HCT116 (cell line): ENCODE measurements around the gene TNNC2. TPM values are rescaled to one million over a fixed set of nuclear protein-coding genes. Genes with fewer than 3 reads are reported as not detected.

Experiments used
- ATAC-seq: fragments of 200-7000 bp; cut with Tn5 transposase; 2 replicates; pipeline ENCODE4 v1.9.1; 2020; ENCODE audit warnings: mild to moderate bottlenecking, moderate library complexity
- BruUV-seq: library from RNA; stranded (reverse); fragments of 400-500 nt; replicated peaks from 2 replicates; lab custom pipeline; 2021; lab: Mats Ljungman, UMichigan
- CTCF ChIA-PET: fragments of 300-600 bp; sonication (Branson Sonifier 250); formaldehyde crosslinking; loops from one replicate; lab custom pipeline; 2021; ENCODE audit warnings: antibody characterized with exemption; lab: Charles Lee
- POLR2A ChIA-PET: fragments of 300-600, 350-600 bp; sonication (Branson Sonifier 250); formaldehyde crosslinking; loops from one replicate; lab custom pipeline; 2021; ENCODE audit warnings: antibody characterized with exemption; lab: Charles Lee
- RAD21 ChIA-PET, 2 experiments: fragments of 300-600 bp; sonication (Branson Sonifier 250); formaldehyde crosslinking; loops; one replicate each; lab custom pipeline; 2023; ENCODE audit warnings: low total read pairs in 2 of 2; ENCODE audit not compliant: uncharacterized antibody in 2 of 2, unreplicated experiment in 2 of 2, low non-redundant PET in 1 of 2; lab: Charles Lee
- DNase-seq: peaks from one replicate; pipeline ENCODE4 v3.0.0-alpha.2; 2010; ENCODE audit warnings: low read depth, low spot score
- H2AFZ ChIP-seq: fragments of 200-600 bp; shearing (Covaris generic), sonication (generic); 2 replicates; pipeline ENCODE4 v1.6.1; 2017; ENCODE audit warnings: low read depth, mixed run types, mixed read lengths, antibody characterized with exemption, low read length; ENCODE audit not compliant: poor library complexity, severe bottlenecking
- H3K27ac ChIP-seq: 2 replicates; pipeline ENCODE4 v1.5.1; 2012; ENCODE audit warnings: low read depth, low read length
- H3K27me3 ChIP-seq: fragments of 200-600 bp; sonication (generic); 2 replicates; pipeline ENCODE4 v1.6.1; 2016; ENCODE audit warnings: mixed run types, low read length, mixed read lengths; ENCODE audit not compliant: insufficient read depth
- H3K36me3 ChIP-seq, 2 experiments: fragments of 200-500 bp in 1 of 2; fragments of 200-600 bp in 1 of 2; sonication (Bioruptor generic) in 1 of 2; sonication (generic) in 1 of 2; 2 replicates each; pipeline versions ENCODE4 v1.5.1 to v1.6.1; 2014 to 2016; ENCODE audit warnings: low read length in 2 of 2, inconsistent platforms in 1 of 2, mixed read lengths in 1 of 2, mixed run types in 1 of 2; ENCODE audit not compliant: insufficient read depth in 2 of 2, control insufficient read depth in 1 of 2
- H3K4me1 ChIP-seq, 2 experiments: fragments of 200-600 bp in 1 of 2; sonication (generic) in 1 of 2; 2 replicates each; pipeline versions ENCODE4 v1.5.1 to v1.6.1; 2012 to 2017; ENCODE audit warnings: low read length in 2 of 2, inconsistent platforms in 1 of 2, mild to moderate bottlenecking in 1 of 2, mixed read lengths in 1 of 2, mixed run types in 1 of 2, moderate library complexity in 1 of 2; ENCODE audit not compliant: insufficient read depth in 2 of 2, control insufficient read depth in 1 of 2
- H3K4me2 ChIP-seq: fragments of 200-600 bp; sonication (generic); 2 replicates; pipeline ENCODE4 v1.6.1; 2017; ENCODE audit warnings: mixed run types, low read length, mixed read lengths
- H3K4me3 ChIP-seq, 2 experiments: fragments of 200-600 bp in 1 of 2; sonication (generic) in 1 of 2; replicated peaks in 1 of 2; 2 replicates each; pipeline ENCODE4 v1.5.1; 2011 to 2016; ENCODE audit warnings: low read length in 2 of 2, control low read depth in 1 of 2, low read depth in 1 of 2, mild to moderate bottlenecking in 1 of 2, mixed read lengths in 1 of 2, mixed run types in 1 of 2
- H3K79me2 ChIP-seq: fragments of 200-600 bp; sonication (generic); 2 replicates; pipeline ENCODE4 v1.6.1; 2017; ENCODE audit warnings: mild to moderate bottlenecking, mixed run types, low read length, moderate library complexity, mixed read lengths; ENCODE audit not compliant: insufficient read depth
- H3K9ac ChIP-seq: fragments of 200-600 bp; sonication (generic); 2 replicates; pipeline ENCODE4 v1.6.1; 2016; ENCODE audit warnings: low read length, mixed read lengths
- H3K9me2 ChIP-seq: fragments of 200-600 bp; sonication (generic), shearing (Covaris generic); 2 replicates; pipeline ENCODE4 v1.6.1; 2017; ENCODE audit warnings: mixed run types, mild to moderate bottlenecking, moderate library complexity; ENCODE audit not compliant: insufficient read depth
- H3K9me3 ChIP-seq, 2 experiments: fragments of 200-500 bp in 1 of 2; fragments of 200-600 bp in 1 of 2; sonication (Bioruptor generic) in 1 of 2; sonication (generic) in 1 of 2; 2 replicates each; pipeline ENCODE4 v1.6.1; 2014 to 2017; ENCODE audit warnings: low read length in 2 of 2, mixed read lengths in 2 of 2, inconsistent platforms in 1 of 2, low read depth in 1 of 2, mild to moderate bottlenecking in 1 of 2, mixed run types in 1 of 2, moderate library complexity in 1 of 2; ENCODE audit not compliant: control insufficient read depth in 1 of 2, insufficient read depth in 1 of 2
- H4K20me1 ChIP-seq: fragments of 200-600 bp; sonication (generic), shearing (Covaris generic); 2 replicates; pipeline ENCODE4 v1.6.1; 2017; ENCODE audit warnings: mixed run types, mild to moderate bottlenecking, moderate library complexity; ENCODE audit not compliant: insufficient read depth
- CEBPB ChIP-seq: IDR thresholded peaks from 2 replicates; pipeline ENCODE4 v1.6.1; 2012; ENCODE audit warnings: low read depth
- EGR1 ChIP-seq: IDR thresholded peaks from 2 replicates; pipeline ENCODE4 v1.6.1; 2012; ENCODE audit warnings: low read depth
- EZH2 ChIP-seq: fragments of 200-600 bp; sonication (generic); IDR thresholded peaks from 2 replicates; pipeline ENCODE4 v1.6.1; 2017; ENCODE audit warnings: antibody characterized with exemption, mixed run types
- EZH2phosphoT487 ChIP-seq: fragments of 200-600 bp; IDR thresholded peaks from 2 replicates; pipeline ENCODE4 v1.6.1; 2018; ENCODE audit warnings: antibody characterized with exemption, borderline replicate concordance
- FOSL1 ChIP-seq: IDR thresholded peaks from 2 replicates; pipeline ENCODE4 v1.6.1; 2012; ENCODE audit warnings: low read depth
- POLR2A ChIP-seq: IDR thresholded peaks from 2 replicates; pipeline ENCODE4 v1.7.0; 2011; ENCODE audit warnings: borderline replicate concordance; ENCODE audit not compliant: insufficient read depth, insufficient read length; ENCODE audit errors: extremely low read depth
- RAD21 ChIP-seq: IDR thresholded peaks from 2 replicates; pipeline ENCODE4 v1.6.1; 2012; ENCODE audit warnings: low read depth, mild to moderate bottlenecking
- SIN3A ChIP-seq: IDR thresholded peaks from 2 replicates; pipeline ENCODE4 v1.6.1; 2012; ENCODE audit warnings: low read depth
- SP1 ChIP-seq: IDR thresholded peaks from 2 replicates; pipeline ENCODE4 v1.6.1; 2012; ENCODE audit warnings: low read depth
- SRF ChIP-seq: IDR thresholded peaks from 2 replicates; pipeline ENCODE4 v1.6.1; 2012; ENCODE audit warnings: low read depth
- TCF7L2 ChIP-seq: IDR thresholded peaks from 2 replicates; pipeline ENCODE4 v1.7.0; 2011; ENCODE audit warnings: borderline replicate concordance, inconsistent platforms; ENCODE audit not compliant: insufficient read depth, insufficient read length; ENCODE audit errors: extremely low read depth
- YY1 ChIP-seq: IDR thresholded peaks from 2 replicates; pipeline ENCODE4 v1.6.1; 2011; ENCODE audit warnings: low read length, low read depth, moderate library complexity, mild to moderate bottlenecking; ENCODE audit not compliant: insufficient replicate concordance; ENCODE audit errors: extremely low read depth
- ZFX ChIP-seq: fragments of 450-650 bp; IDR thresholded peaks from 2 replicates; pipeline ENCODE4 v1.6.1; 2017
- ZNF274 ChIP-seq: fragments of 200-500 bp; sonication (Bioruptor generic); IDR thresholded peaks from 2 replicates; pipeline ENCODE4 v1.6.1; 2014; ENCODE audit warnings: mild to moderate bottlenecking, low read depth, low read length, inconsistent platforms
- intact Hi-C: fragments of 100-400 bp; cut with micrococcal nuclease; formaldehyde crosslinking; loops from 2 replicates; pipeline ENCODE4 v1.10.0; 2022
- total RNA-seq: library from RNA; stranded (reverse); gene quantifications from one replicate; pipeline ENCODE4 v1.2.1, GENCODE V29; 2021; ENCODE audit not compliant: unreplicated experiment
- TF ChIP-seq, protein P1 (sequence below): IDR thresholded peaks from 2 replicates; pipeline ENCODE4 v1.6.1; 2011; ENCODE audit warnings: mild to moderate bottlenecking, low read length, moderate library complexity; ENCODE audit not compliant: insufficient replicate concordance; ENCODE audit errors: extremely low read depth
- TF ChIP-seq, protein P2 (sequence below): IDR thresholded peaks from 2 replicates; pipeline ENCODE4 v1.6.1; 2012
- TF ChIP-seq, protein P3 (sequence below): IDR thresholded peaks from 2 replicates; pipeline ENCODE4 v1.6.1; 2012; ENCODE audit warnings: low read depth

The TNNC2 gene
- total RNA-seq, 1 experiment from 2014 or later: not detected

DNA sequence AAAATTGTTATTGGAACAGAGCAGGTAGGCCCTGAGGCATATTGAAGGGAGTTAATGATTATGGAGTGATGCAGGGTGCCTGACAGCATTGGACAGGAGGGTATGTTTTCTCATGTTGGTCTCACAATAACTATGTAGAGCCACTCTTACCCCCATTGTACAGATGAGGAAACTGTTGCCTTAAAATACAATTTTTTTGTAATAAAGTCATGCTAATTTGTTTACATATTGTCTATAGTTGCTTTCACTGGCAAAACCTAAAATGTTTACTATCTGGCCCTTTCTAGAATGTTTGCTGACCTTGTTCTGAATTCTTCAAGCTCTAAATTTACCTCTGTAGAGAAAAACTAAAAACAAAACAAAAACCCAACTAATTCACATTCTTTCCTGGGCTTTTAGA, 24.4 kb upstream of the TNNC2 start:
- H3K4me3 ChIP-seq: no peak overlapping the region
- DNase-seq: no peak
- H3K36me3 ChIP-seq: peaks cover 0 to 2% of the 10 kb centered on the region in 2 experiments; a peak in 1 of 4 replicates
- no peak overlapping the region for H3K9ac ChIP-seq
- peaks cover 0 to 6% of the 10 kb centered on the region in 2 experiments; a peak in 3 of 4 replicates for H3K4me1 ChIP-seq
- H3K4me2 ChIP-seq: no peak overlapping the region
- no peaks in the 10 kb centered on the region for H4K20me1 ChIP-seq
- TF ChIP-seq SP1: no peak
- TF ChIP-seq FOSL1: no peak
- no peak for TF ChIP-seq CEBPB
- no peak for TF ChIP-seq SRF
- TF ChIP-seq ZFX: no peak
- no peak for TF ChIP-seq TCF7L2
- TF ChIP-seq RAD21: no peak
- TF ChIP-seq ZNF274: no peak
- no peak for TF ChIP-seq SIN3A
- TF ChIP-seq EZH2phosphoT487: no peak
- no peak for TF ChIP-seq YY1
- no peak for TF ChIP-seq EZH2
- TF ChIP-seq, protein P1, sequence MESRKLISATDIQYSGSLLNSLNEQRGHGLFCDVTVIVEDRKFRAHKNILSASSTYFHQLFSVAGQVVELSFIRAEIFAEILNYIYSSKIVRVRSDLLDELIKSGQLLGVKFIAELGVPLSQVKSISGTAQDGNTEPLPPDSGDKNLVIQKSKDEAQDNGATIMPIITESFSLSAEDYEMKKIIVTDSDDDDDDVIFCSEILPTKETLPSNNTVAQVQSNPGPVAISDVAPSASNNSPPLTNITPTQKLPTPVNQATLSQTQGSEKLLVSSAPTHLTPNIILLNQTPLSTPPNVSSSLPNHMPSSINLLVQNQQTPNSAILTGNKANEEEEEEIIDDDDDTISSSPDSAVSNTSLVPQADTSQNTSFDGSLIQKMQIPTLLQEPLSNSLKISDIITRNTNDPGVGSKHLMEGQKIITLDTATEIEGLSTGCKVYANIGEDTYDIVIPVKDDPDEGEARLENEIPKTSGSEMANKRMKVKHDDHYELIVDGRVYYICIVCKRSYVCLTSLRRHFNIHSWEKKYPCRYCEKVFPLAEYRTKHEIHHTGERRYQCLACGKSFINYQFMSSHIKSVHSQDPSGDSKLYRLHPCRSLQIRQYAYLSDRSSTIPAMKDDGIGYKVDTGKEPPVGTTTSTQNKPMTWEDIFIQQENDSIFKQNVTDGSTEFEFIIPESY: no peak
- no peak for TF ChIP-seq POLR2A
- TF ChIP-seq, protein P2, sequence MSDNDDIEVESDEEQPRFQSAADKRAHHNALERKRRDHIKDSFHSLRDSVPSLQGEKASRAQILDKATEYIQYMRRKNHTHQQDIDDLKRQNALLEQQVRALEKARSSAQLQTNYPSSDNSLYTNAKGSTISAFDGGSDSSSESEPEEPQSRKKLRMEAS: no peak
- TF ChIP-seq, protein P3, sequence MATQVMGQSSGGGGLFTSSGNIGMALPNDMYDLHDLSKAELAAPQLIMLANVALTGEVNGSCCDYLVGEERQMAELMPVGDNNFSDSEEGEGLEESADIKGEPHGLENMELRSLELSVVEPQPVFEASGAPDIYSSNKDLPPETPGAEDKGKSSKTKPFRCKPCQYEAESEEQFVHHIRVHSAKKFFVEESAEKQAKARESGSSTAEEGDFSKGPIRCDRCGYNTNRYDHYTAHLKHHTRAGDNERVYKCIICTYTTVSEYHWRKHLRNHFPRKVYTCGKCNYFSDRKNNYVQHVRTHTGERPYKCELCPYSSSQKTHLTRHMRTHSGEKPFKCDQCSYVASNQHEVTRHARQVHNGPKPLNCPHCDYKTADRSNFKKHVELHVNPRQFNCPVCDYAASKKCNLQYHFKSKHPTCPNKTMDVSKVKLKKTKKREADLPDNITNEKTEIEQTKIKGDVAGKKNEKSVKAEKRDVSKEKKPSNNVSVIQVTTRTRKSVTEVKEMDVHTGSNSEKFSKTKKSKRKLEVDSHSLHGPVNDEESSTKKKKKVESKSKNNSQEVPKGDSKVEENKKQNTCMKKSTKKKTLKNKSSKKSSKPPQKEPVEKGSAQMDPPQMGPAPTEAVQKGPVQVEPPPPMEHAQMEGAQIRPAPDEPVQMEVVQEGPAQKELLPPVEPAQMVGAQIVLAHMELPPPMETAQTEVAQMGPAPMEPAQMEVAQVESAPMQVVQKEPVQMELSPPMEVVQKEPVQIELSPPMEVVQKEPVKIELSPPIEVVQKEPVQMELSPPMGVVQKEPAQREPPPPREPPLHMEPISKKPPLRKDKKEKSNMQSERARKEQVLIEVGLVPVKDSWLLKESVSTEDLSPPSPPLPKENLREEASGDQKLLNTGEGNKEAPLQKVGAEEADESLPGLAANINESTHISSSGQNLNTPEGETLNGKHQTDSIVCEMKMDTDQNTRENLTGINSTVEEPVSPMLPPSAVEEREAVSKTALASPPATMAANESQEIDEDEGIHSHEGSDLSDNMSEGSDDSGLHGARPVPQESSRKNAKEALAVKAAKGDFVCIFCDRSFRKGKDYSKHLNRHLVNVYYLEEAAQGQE: no peak
- TF ChIP-seq EGR1: no peak
- no peaks in the 10 kb centered on the region for H3K9me3 ChIP-seq
- CTCF ChIA-PET: no interaction called here
- no peak for ATAC-seq
- H3K27me3 ChIP-seq: no peaks in the 10 kb centered on the region
- H3K27ac ChIP-seq: no peak overlapping the region
- H3K79me2 ChIP-seq: 0 out of 2 replicates have a peak, but pooled peaks cover 7% of the 10 kb centered on the region
- RAD21 ChIA-PET: no interaction called here
- no peak overlapping the region for H2AFZ ChIP-seq
- BruUV-seq: no TSS peak
- H3K9me2 ChIP-seq: no peaks in the 10 kb centered on the region
- POLR2A ChIA-PET: interaction anchor here (0.7 kb wide), 1 partner anchor 17 kb away, joined by 4 read pairs; no protein-coding TSS in a partner anchor
- intact Hi-C loops: no loop called here
